ENCODE results near the gene LRCH3.

DNA sequence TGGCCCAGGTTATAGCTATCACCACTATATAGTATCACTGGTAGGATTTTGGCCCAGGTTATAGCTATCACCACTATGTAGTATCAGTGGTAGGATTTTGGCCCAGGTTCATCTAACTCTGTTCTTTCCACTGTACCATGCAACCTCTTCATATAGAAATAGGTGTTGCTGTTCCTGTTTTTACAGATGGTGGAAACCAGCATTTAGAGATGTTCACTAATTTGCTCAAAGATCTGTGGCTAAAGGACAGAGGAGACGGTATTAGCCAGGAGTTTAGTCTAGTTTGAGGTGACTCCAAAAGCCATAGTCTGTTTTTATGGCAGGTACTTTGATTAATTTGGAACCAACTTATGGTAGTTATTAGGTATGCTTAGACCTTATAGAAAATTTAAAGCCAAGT, 3.1 kb downstream of the LRCH3 start:
- TF ChIP-seq, protein P1, sequence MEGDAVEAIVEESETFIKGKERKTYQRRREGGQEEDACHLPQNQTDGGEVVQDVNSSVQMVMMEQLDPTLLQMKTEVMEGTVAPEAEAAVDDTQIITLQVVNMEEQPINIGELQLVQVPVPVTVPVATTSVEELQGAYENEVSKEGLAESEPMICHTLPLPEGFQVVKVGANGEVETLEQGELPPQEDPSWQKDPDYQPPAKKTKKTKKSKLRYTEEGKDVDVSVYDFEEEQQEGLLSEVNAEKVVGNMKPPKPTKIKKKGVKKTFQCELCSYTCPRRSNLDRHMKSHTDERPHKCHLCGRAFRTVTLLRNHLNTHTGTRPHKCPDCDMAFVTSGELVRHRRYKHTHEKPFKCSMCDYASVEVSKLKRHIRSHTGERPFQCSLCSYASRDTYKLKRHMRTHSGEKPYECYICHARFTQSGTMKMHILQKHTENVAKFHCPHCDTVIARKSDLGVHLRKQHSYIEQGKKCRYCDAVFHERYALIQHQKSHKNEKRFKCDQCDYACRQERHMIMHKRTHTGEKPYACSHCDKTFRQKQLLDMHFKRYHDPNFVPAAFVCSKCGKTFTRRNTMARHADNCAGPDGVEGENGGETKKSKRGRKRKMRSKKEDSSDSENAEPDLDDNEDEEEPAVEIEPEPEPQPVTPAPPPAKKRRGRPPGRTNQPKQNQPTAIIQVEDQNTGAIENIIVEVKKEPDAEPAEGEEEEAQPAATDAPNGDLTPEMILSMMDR (IDR thresholded peaks at IDR 0.05): no peak
- no peak for TF ChIP-seq POLR2A (IDR thresholded peaks at IDR 0.05)
